ENCODE measurements around the gene PCDHGA2.
"Not testable (repeated sequence)": the region's sequence is repeated elsewhere in the genome, so short reads cannot be mapped to it uniquely, and the experiment has no call there.

Gene PCDHGA2

GRCh38 chr5:141383345-141383744, 44.8 kb downstream of the PCDHGA2 start:
- DNase-seq (ENCODE audit: low read depth), result no peak

DNA sequence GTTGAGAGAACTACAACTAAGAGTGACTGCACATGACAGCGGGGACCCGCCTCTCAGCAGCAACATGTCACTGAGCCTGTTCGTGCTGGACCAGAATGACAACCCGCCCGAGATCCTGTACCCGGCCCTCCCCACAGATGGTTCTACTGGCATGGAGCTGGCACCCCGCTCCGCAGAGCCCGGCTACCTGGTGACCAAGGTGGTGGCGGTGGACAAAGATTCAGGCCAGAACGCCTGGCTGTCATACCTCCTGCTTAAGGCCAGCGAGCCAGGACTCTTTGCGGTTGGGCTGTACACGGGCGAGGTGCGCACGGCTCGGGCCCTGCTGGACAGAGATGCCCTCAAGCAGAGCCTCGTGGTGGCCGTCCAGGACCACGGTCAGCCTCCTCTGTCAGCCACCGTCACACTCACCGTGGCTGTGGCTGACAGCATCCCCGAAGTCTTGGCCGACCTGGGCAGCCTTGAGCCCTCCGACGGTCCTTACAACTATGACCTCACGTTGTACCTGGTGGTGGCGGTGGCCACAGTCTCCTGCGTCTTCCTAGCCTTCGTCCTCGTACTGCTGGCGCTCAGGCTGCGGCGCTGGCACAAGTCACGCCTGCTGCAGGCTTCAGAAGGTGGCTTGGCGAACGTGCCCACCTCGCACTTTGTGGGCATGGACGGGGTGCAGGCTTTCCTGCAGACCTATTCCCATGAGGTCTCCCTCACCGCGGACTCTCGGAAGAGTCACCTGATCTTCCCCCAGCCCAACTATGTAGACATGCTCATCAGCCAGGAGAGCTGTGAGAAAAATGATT, 46.1 kb downstream of the PCDHGA2 start:
- DNase-seq (ENCODE audit: low read depth), result no peak

DNA sequence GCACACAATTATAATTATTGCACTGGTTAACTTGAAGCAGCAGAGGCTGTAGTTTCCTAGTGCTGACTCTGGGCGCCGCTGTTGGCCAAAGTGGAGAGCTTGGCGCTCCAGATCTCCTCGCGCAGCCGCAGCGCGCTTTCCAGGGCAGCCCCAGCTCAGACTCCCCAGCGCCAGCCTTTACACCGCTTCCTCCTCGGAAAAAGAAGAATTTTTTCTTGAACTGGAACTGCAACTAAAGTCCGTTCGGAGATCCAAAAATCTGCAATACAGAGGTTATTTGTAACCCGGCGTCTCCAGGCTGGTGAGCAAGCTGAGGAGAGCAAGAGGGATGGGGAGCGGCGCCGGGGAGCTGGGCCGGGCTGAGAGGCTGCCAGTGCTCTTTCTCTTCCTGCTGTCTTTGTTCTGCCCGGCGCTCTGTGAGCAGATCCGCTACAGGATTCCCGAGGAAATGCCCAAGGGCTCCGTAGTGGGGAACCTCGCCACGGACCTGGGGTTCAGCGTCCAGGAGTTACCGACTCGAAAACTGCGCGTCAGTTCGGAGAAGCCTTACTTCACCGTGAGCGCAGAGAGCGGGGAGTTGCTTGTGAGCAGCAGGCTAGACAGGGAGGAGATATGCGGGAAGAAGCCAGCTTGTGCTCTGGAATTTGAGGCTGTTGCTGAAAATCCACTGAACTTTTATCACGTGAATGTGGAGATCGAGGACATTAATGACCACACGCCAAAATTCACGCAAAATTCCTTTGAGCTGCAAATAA, 49.2 kb downstream of the PCDHGA2 start, which contains the start of gene PCDHGB4:
TSS of gene PCDHGB4 (plus strand) at position 142 of the 755 bp plus-strand sequence. CDS start at position 329, 187 bp downstream.
- DNase-seq (ENCODE audit: low read depth), result not testable (repeated sequence)

GRCh38 chr5:141388661-141389060, 50.1 kb downstream of the PCDHGA2 start:
- no peak for DNase-seq (ENCODE audit: low read depth)

DNA sequence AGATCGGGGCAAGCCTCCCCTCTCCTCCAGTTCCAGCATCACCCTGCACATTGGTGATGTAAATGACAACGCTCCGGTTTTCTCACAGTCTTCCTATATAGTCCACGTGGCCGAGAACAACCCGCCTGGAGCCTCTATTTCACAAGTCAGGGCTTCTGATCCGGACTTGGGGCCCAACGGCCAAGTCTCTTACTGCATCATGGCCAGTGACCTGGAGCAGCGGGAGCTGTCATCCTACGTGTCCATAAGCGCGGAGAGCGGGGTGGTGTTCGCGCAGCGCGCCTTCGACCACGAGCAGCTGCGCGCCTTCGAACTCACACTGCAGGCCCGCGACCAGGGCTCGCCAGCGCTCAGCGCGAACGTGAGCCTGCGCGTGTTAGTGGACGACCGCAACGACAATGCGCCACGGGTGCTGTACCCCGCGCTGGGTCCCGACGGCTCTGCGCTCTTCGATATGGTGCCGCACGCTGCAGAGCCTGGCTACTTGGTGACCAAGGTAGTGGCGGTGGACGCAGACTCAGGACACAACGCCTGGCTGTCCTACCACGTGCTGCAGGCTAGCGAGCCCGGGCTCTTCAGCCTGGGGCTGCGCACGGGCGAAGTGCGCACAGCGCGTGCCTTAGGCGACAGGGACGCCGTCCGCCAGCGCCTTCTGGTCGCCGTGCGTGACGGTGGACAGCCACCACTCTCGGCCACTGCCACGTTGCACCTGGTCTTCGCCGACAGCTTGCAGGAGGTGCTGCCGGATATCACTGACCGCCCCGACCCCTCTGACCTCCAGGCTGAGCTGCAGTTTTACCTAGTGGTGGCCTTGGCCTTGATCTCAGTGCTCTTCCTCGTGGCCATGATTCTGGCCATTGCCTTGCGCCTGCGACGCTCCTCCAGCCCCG, 50.8 kb downstream of the PCDHGA2 start:
- no peak for DNase-seq (ENCODE audit: low read depth)

GRCh38 chr5:141392429-141393198, 54.1 kb downstream of the PCDHGA2 start, which contains the start of gene PCDHGA8:
Gene PCDHGA8 (plus strand): TSS chr5:141392633. CDS start chr5:141392814, 181 bp downstream.
- no peak for DNase-seq (ENCODE audit: low read depth)
